NOMO-1 (cell line): ENCODE measurements around the gene VWF.

ENCODE experiments used
- DNase-seq, 2 experiments: peaks; one replicate each; lab custom pipeline; 2025; ENCODE audit not compliant: unreplicated experiment in 2 of 2; lab: John Stamatoyannopoulos, UW

Gene VWF

DNA sequence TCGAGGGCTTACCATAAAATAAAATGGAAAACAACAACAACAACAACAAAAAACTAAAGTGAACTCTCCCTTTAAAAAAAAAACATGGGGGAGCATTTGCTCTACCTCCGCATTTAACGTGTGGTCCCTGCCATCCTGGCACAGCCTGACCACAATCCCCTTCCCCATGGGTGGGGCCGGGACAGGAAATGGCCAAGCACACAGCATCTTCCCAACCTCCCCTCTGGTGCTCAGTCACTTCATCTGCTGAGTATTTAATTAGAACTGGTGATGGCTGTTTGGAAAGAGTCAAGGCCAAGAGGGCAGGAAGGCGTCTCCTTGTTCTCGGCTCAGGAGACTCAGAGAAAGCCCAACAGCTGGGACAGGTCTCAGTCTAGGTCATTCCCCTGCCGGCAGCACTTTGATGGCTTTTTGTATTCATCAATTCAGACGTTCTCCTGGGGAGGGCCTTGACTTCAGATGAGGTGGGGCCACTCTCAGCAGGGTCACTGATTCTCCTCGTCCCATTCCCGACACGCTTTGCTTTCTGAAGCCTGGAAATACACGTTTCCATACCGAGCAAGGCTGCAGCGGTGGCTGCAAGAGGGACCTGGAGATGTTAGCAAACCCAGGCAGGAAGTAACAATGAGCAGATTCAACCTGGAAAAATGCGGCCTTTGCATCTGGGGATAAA lies 223.8 kb downstream of the VWF start:
- DNase-seq, result no peak

- DNase-seq, result no peak
These were observed 224.4 kb downstream of the VWF start for GRCh38 chr12:5900076-5900475.

- DNase-seq, result no peak
These were observed 224.8 kb downstream of the VWF start for GRCh38 chr12:5899675-5900074.

GRCh38 chr12:5898874-5899273 lies 225.6 kb downstream of the VWF start:
- DNase-seq, result no peak
